ENCODE measurements around the gene ITPRIP.

ITPRIP gene

GRCh38 chr10:104307576-104308438 lies 30.5 kb downstream of the ITPRIP start:
- DNase-seq: no peak

- DNase-seq: no peak
Measured at GRCh38 chr10:104306897-104307296, 31.4 kb downstream of the ITPRIP start.

- DNase-seq: no peak
Measured at GRCh38 chr10:104304927-104305326, 33.3 kb downstream of the ITPRIP start.

GRCh38 chr10:104304356-104304745 lies 33.9 kb downstream of the ITPRIP start:
- DNase-seq: no peak

- no peak for DNase-seq
Measured at GRCh38 chr10:104303594-104304355, 34.5 kb downstream of the ITPRIP start.

- no peak for DNase-seq
Measured at GRCh38 chr10:104301907-104302690, 36.2 kb downstream of the ITPRIP start.

- DNase-seq: peak; percentile 59
Measured at GRCh38 chr10:104300736-104301292, 37.5 kb downstream of the ITPRIP start.

GRCh38 chr10:104300002-104300735 lies 38.1 kb downstream of the ITPRIP start:
- DNase-seq: no peak

- no peak for DNase-seq
Measured at GRCh38 chr10:104299031-104299904, 39.0 kb downstream of the ITPRIP start.

- DNase-seq: no peak
Measured at GRCh38 chr10:104297697-104298660, 40.3 kb downstream of the ITPRIP start.

- DNase-seq: no peak
Measured at GRCh38 chr10:104296687-104297436, 41.4 kb downstream of the ITPRIP start.

GRCh38 chr10:104293781-104294321 lies 44.4 kb downstream of the ITPRIP start:
- DNase-seq: no peak

- no peak for DNase-seq
Measured at GRCh38 chr10:104293011-104293410, 45.3 kb downstream of the ITPRIP start.

- DNase-seq: no peak
Measured at GRCh38 chr10:104291439-104291951, 46.8 kb downstream of the ITPRIP start.

GRCh38 chr10:104288355-104288754 lies 49.9 kb downstream of the ITPRIP start:
- DNase-seq: no peak

GRCh38 chr10:104286939-104287338 lies 51.3 kb downstream of the ITPRIP start:
- no peak for DNase-seq

GRCh38 chr10:104284846-104285245 lies 53.4 kb downstream of the ITPRIP start:
- DNase-seq: no peak

- DNase-seq: no peak
Measured at GRCh38 chr10:104281694-104282093, 56.6 kb downstream of the ITPRIP start.
